NCI-H1694 (cell line): ENCODE data around the gene PRSS48.
"Not testable (repeated sequence)": the region's sequence is repeated elsewhere in the genome, so short reads cannot be mapped to it uniquely, and the experiment has no call there.

Experiments used
- DNase-seq: peaks from one replicate; lab custom pipeline; 2025; lab: John Stamatoyannopoulos, UW

PRSS48 gene

GRCh38 chr4:151318307-151319006 lies 41.5 kb downstream of the PRSS48 start:
- DNase-seq: no peak

- DNase-seq: no peak
Measured at GRCh38 chr4:151319490-151319889, 42.5 kb downstream of the PRSS48 start.

DNA sequence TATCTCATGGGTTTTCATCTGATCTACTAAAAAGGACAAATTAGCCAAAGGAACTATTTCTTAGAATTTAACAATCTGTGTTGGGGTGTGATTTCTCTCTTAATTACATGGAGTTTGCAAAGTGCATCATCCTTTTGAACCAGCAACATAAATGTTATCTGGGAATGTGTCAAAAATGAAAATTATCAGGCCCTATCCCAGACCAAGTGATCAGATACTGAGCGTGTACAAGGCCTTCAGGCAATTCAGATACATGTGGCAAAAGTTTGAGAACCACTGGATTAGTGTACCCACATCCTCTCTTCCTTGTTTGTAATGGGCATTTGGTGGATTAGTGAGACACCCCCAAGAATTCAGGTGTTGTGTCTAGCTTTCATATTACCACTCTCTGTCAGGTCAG lies 44.6 kb downstream of the PRSS48 start:
- DNase-seq: no peak

DNA sequence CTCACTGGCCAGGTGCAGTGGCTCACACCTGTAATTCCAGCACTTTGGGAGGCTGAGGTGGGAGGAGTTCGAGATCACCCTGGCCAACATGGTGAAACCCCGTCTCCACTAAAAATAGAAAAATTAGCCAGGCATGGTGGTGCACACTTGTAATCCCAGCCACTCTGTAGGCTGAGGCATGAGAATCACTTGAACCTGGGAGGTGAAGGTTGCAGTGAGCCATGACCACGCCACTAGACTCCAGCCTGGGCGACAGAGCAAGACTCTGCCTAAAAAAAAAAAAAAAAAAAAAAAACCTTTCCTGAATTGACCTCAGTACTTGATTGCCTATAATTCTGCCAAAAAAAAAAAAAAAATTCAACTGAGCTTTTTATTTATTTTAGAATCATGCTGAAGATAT lies 45.2 kb downstream of the PRSS48 start:
- not testable (repeated sequence) for DNase-seq

- no peak for DNase-seq
Measured at GRCh38 chr4:151322570-151322969, 45.6 kb downstream of the PRSS48 start.

GRCh38 chr4:151323667-151324066 lies 46.7 kb downstream of the PRSS48 start:
- DNase-seq: no peak

DNA sequence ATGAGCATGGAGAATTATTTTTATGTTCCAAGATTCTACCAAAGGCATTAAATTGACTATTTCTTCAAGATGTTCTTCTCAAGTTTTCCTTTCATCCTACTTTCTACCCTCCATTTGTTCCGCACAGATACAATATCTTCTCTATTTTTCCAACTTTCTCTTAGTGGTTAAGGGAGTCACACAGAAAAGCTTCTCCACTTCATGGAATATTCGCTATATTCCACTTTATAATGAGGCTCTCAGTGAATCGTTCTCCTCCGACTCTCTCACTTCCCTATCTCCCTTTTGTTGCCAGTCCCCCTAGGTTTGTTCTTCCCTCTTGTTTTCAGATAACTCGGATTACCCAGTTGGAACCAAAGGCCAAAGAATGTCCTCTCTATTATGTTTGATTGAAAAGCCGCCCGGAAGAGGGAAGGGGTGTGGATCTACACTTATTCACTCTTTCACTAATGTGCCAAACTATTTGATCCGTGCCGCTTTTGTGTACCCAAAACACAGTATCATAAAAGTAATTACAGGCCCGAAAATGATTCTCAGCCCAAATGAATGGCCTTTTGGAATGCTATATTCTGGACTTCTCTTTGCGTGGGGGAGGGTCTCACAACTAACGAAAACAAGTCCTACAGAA lies 47.3 kb downstream of the PRSS48 start:
- no peak for DNase-seq

DNA sequence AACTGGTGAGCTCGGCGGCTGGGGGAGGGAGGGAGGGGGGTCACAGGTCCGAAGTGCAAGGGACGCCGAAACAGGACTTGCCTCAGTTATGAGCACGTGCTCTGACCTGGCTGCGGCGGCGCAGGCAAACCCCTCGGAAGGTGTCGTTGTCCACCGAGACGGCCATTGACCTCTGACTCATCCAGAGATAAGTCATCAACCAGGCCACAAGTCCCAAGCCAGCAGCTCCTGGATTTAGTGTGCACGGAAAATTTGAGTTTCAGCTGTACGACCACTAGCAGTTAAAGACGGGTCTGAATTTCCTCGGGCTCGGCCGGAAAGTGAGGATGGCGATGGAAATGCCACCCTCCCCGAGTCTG lies 47.8 kb downstream of the PRSS48 start:
- DNase-seq: no peak

DNA sequence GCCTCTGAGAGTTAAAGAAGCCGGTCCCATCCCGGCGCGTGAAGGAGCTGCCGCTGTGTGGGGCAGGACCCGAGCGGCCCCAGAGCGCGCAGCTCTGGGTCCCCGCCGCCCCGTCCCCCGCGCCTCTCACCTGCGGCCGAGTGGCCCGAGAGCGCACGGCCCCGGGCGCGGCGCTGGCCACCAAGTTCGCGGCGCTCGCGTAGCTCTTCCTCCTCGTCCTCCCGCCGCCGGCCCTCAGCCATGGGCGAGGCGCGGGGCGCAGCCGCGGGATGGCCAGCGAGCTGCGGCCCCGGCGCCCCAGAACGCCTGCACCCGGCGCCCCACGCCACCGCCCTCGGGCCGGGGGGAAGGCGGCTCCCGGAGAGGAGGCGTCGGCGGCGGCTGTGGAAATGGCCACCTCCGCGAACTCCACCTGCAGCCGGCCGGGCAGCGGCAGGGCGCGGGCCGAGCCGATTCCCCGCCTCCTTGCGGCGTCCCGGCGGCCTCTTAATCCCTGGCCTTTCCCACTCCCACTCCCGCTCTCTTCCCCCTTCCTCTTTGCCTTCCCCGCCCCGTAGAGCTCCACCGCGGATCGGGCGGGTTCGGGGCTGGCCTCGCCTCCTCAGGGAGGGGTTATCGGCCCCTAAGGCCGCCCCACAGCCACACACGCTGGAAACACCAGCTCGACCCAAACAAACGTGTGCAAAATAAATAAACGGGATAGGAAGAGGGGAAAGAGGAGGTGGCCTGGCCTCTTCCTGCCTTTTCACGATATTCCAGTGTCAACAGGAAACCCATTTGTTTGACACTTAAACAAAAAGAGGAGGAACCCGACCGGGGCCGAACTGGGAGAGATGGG lies 48.4 kb downstream of the PRSS48 start, which contains the start of gene SH3D19:
TSS of gene SH3D19 (minus strand) at position 495 of the 838 bp plus-strand sequence. CDS start at position 242, 253 bp downstream.
- DNase-seq: no peak

DNA sequence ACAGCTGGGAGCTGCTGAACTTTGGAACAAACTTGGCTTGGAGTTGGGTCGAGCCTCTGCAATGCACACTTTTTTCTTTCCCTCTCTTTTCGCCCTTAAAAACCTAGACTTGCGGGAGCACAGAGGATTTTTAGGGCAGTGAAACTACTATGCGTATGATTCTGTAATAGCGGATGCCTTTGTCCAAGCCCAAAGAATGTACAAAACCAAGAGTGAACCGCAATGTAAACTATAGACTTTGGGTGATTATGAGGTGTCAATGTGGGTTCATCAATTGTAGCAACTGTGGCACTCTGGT lies 48.9 kb downstream of the PRSS48 start:
- no peak for DNase-seq

GRCh38 chr4:151329217-151330007 lies 52.5 kb downstream of the PRSS48 start:
- no peak for DNase-seq

DNA sequence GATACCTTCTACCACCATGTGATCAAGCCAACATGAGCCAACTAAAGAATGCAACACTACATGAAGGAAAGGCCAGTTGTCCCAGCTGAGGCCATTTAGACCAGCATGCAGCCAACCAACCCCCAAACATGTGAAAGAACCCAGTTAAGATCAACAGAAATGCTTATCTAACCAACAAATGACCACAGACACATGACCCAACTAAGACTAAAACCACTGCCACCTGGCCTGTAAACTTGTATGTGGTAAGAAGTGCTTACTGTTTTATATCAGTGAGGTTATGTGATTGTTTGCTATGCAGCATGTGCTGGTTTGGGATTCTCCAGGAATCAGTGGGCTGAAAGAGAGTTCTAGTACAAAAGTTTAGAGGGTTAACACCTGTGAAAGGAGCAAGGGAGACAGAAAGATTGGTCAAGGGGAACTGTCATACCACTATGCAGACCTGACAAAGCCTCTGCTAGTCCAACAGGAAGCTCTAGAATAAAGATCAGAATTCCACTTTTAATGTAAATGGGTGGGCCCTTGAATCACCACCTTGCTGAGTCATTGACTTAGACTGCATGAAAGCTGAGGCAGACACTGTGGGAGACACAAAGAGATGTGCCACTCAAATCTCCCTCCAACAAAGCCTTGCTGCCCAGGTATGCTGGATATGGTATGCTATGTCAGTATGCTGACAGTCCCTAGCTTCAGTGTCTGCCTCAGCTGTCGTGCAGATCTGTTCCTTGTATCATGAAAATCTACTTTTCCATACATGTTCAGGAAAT lies 54.5 kb downstream of the PRSS48 start:
- no peak for DNase-seq

DNA sequence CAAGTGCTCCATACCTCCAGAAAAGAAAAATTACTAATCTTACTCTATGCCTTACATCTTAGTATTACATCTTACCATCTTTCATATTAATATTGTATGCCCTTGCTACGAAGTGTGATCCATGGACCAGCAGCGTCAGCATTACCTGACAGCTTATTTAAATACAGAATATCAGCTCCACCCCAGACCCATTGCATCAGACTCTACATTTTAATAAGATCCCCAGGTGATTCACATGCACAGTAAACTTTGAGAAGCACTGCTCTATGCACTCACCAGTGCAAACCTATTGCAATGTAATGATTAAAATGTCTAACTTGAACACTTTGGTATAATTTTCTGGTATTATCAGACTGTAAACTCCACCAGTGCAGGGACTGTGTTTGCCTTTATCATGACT lies 62.5 kb downstream of the PRSS48 start:
- DNase-seq: no peak

- DNase-seq: no peak
Measured at GRCh38 chr4:151340751-151341385, 63.9 kb downstream of the PRSS48 start.
